HCT116 (cell line): ENCODE results near the gene TSPEAR.

Experiments used
- ATF3 ChIP-seq: IDR thresholded peaks from 2 replicates; pipeline ENCODE4 v1.6.1; 2012
- CEBPB ChIP-seq: IDR thresholded peaks from 2 replicates; pipeline ENCODE4 v1.6.1; 2012; ENCODE audit warnings: low read depth
- CTCF ChIP-seq, 3 experiments: fragments of 200-600 bp in 1 of 3; sonication (generic) in 1 of 3; IDR thresholded peaks in 2 of 3; conservative IDR thresholded peaks in 1 of 3; 2 replicates each; pipeline ENCODE4 v1.5.1; 2012 to 2017; ENCODE audit warnings: low read depth in 2 of 3, low read length in 2 of 3, antibody characterized with exemption in 1 of 3, borderline replicate concordance in 1 of 3, control low read depth in 1 of 3, mild to moderate bottlenecking in 1 of 3, mixed read lengths in 1 of 3, mixed run types in 1 of 3, moderate library complexity in 1 of 3; ENCODE audit not compliant: insufficient read depth in 1 of 3
- EZH2 ChIP-seq: fragments of 200-600 bp; sonication (generic); IDR thresholded peaks from 2 replicates; pipeline ENCODE4 v1.6.1; 2017; ENCODE audit warnings: antibody characterized with exemption, mixed run types
- EZH2phosphoT487 ChIP-seq: fragments of 200-600 bp; IDR thresholded peaks from 2 replicates; pipeline ENCODE4 v1.6.1; 2018; ENCODE audit warnings: antibody characterized with exemption, borderline replicate concordance
- POLR2A ChIP-seq: IDR thresholded peaks from 2 replicates; pipeline ENCODE4 v1.7.0; 2011; ENCODE audit warnings: borderline replicate concordance; ENCODE audit not compliant: insufficient read depth, insufficient read length; ENCODE audit errors: extremely low read depth
- REST ChIP-seq: IDR thresholded peaks from 2 replicates; pipeline ENCODE4 v1.6.1; 2012; ENCODE audit warnings: low read depth
- SIN3A ChIP-seq: IDR thresholded peaks from 2 replicates; pipeline ENCODE4 v1.6.1; 2012; ENCODE audit warnings: low read depth
- TCF7L2 ChIP-seq: IDR thresholded peaks from 2 replicates; pipeline ENCODE4 v1.7.0; 2011; ENCODE audit warnings: borderline replicate concordance, inconsistent platforms; ENCODE audit not compliant: insufficient read depth, insufficient read length; ENCODE audit errors: extremely low read depth
- ZNF274 ChIP-seq: fragments of 200-500 bp; sonication (Bioruptor generic); IDR thresholded peaks from 2 replicates; pipeline ENCODE4 v1.6.1; 2014; ENCODE audit warnings: mild to moderate bottlenecking, low read depth, low read length, inconsistent platforms

GRCh38 chr21:44612669-44613229 is 98.6 kb downstream of the TSPEAR start:
- TF ChIP-seq CTCF (IDR thresholded peaks at IDR 0.05 in 2 of 3, conservative IDR thresholded peaks at IDR 0.05 in 1 of 3; ENCODE audit: borderline replicate concordance in 1 of 3, insufficient read depth in 1 of 3, low read depth in 2 of 3, low read length in 2 of 3) = no peak
- TF ChIP-seq EZH2 = no peak
- no peak for TF ChIP-seq CEBPB
- TF ChIP-seq POLR2A = no peak
- TF ChIP-seq ZNF274 = no peak
- TF ChIP-seq EZH2phosphoT487 = no peak
- no peak for TF ChIP-seq TCF7L2
- TF ChIP-seq REST = no peak
- no peak for TF ChIP-seq ATF3
- no peak for TF ChIP-seq SIN3A
